Glutamatergic neuron (in vitro differentiated cells): Measurements from ENCODE around the gene BEX4. TPM values are rescaled to one million over a fixed set of nuclear protein-coding genes. Genes with fewer than 3 reads are reported as not detected.
"Not testable (repeated sequence)": the region's sequence is repeated elsewhere in the genome, so short reads cannot be mapped to it uniquely, and the experiment has no call there.

Experiments used
- DNase-seq: peaks from one replicate; pipeline ENCODE4 v3.0.0; 2022
- H3K27ac Mint-ChIP-seq: one replicate; pipeline ENCODE4 v1.8.0; 2020; ENCODE audit warnings: mild to moderate bottlenecking, mixed read lengths, inconsistent platforms; ENCODE audit not compliant: unreplicated experiment
- H3K27me3 Mint-ChIP-seq: one replicate; pipeline ENCODE4 v1.8.0; 2020; ENCODE audit warnings: mild to moderate bottlenecking, moderate library complexity, mixed read lengths, inconsistent platforms; ENCODE audit not compliant: unreplicated experiment
- H3K36me3 Mint-ChIP-seq: one replicate; pipeline ENCODE4 v1.8.0; 2020; ENCODE audit warnings: mild to moderate bottlenecking, mixed read lengths, inconsistent platforms; ENCODE audit not compliant: unreplicated experiment
- H3K4me1 Mint-ChIP-seq: one replicate; pipeline ENCODE4 v1.8.0; 2020; ENCODE audit warnings: mild to moderate bottlenecking, low read depth, mixed read lengths, inconsistent platforms; ENCODE audit not compliant: unreplicated experiment
- H3K4me3 Mint-ChIP-seq: one replicate; pipeline ENCODE4 v1.8.0; 2020; ENCODE audit warnings: mild to moderate bottlenecking, mixed read lengths, inconsistent platforms; ENCODE audit not compliant: unreplicated experiment
- H3K9me3 Mint-ChIP-seq: one replicate; pipeline ENCODE4 v1.8.0; 2020; ENCODE audit warnings: mild to moderate bottlenecking, moderate library complexity, mixed read lengths, inconsistent platforms; ENCODE audit not compliant: unreplicated experiment
- total RNA-seq: library from RNA; stranded (reverse); fragmentation: NEBNext Ultra II Directional; extraction: Animal tissue kit (Norgen Biotek cat#: 25700); gene quantifications from one replicate; pipeline ENCODE4 v1.2.1, GENCODE V29; 2021; ENCODE audit not compliant: unreplicated experiment
- TF ChIP-seq, protein P1 (sequence below): fragments of 200-600 bp; sonication (generic); IDR thresholded peaks from one replicate; pipeline ENCODE4 v1.5.0; 2021; ENCODE audit not compliant: partially characterized antibody, unreplicated experiment

Gene BEX4
- total RNA-seq, 1 donor from 2014 or later: 82.5 TPM

DNA sequence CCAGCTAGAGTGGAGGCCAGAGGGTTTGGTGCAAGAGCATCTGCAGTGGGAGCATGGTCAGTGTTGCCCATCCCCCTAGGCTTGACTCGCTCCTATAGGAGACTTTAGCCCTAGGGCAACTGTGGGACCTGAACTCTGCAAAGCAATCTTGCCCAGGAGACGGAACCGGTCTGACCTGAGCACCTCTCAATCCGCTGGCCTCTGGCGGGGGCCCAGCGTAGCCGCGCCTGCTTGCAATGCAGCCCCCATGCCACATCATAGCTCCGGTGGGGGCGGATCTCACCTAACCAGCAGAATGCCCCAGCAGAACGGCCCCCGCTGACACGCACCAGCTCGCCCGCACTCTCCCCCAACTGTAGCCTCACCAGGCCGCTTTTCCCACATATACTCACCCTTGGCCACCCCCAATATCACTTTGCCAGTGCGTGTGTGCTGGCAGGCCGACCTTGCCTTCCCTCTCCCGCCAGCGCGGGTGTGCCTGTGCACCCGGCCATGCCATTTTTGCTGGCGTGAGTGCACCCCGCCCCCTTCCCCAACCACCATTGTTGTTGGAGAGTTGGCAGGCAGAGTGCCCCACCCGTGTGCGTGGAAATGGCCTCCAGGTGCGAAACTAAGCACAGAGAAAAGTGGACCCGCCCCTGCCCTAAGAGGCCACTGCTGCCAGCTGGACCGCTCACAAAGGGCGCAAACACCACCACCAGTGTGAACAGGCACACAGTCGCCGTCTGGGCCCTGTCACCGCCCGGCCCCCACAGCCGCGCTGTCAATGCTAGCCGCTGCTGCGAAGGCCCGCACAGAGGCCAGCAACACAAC, 5.8 kb downstream of the BEX4 start:
- Mint-ChIP-seq H3K27ac (no peak overlapping the region), H3K4me1 (peaks cover 3% of the 10 kb centered on the region), H3K9me3 (peaks cover 3% of the 10 kb centered on the region), H3K36me3 (no peaks in the 10 kb centered on the region), H3K4me3 (peak overlapping the region; percentile 70), H3K27me3 (no peaks in the 10 kb centered on the region)
- DNase-seq: peak; percentile 62
- TF ChIP-seq, protein P1, sequence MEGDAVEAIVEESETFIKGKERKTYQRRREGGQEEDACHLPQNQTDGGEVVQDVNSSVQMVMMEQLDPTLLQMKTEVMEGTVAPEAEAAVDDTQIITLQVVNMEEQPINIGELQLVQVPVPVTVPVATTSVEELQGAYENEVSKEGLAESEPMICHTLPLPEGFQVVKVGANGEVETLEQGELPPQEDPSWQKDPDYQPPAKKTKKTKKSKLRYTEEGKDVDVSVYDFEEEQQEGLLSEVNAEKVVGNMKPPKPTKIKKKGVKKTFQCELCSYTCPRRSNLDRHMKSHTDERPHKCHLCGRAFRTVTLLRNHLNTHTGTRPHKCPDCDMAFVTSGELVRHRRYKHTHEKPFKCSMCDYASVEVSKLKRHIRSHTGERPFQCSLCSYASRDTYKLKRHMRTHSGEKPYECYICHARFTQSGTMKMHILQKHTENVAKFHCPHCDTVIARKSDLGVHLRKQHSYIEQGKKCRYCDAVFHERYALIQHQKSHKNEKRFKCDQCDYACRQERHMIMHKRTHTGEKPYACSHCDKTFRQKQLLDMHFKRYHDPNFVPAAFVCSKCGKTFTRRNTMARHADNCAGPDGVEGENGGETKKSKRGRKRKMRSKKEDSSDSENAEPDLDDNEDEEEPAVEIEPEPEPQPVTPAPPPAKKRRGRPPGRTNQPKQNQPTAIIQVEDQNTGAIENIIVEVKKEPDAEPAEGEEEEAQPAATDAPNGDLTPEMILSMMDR: no peak

DNA sequence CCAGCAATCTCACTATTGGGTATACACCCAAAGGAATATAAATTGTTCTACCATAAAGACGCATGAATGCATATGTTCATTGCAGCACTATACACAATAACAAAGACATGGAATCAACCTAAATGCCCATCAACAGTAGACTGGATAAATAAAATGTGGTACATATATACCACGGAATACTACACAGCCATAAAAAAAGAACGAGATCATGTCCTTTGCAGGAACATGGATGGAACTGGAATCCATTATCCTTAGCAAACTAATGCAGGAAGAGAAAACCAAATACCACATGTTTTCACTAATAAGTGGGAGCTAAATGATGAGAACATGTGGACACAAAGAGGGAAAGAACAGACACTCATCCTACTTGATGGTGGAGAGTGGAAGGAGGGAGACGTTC, 11.0 kb downstream of the BEX4 start:
- not testable (repeated sequence) for H3K27me3 Mint-ChIP-seq, H3K27ac Mint-ChIP-seq, H3K9me3 Mint-ChIP-seq, H3K4me1 Mint-ChIP-seq, H3K36me3 Mint-ChIP-seq, H3K4me3 Mint-ChIP-seq, DNase-seq

DNA sequence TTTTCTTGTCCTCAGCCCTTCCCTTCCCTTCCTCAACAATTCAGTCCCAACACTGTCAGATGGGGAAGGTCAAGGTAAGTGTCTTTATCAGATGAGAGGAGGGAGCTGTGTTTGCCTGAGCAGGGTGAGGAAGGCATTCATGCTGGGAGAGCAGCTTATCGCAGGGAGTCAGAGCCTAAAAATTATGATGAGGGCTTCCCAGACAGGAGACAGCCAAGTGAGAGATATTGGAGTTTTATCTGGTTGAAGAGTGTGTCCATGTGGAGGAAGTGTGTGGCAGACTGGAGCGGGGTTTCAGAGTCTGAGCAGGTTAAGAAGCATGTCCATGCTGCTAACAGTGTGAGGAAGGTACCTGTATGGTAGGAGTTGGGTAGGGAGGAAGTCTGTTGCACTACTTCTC, 18.4 kb downstream of the BEX4 start:
- no peaks in the 10 kb centered on the region for H3K4me1 Mint-ChIP-seq
- TF ChIP-seq, protein P1: no peak
- DNase-seq: no peak
- H3K4me3 Mint-ChIP-seq: peak overlapping the region; percentile 9
- no peaks in the 10 kb centered on the region for H3K27me3 Mint-ChIP-seq
- no peak overlapping the region for H3K27ac Mint-ChIP-seq
- no peaks in the 10 kb centered on the region for H3K36me3 Mint-ChIP-seq
- H3K9me3 Mint-ChIP-seq: no peaks in the 10 kb centered on the region

DNA sequence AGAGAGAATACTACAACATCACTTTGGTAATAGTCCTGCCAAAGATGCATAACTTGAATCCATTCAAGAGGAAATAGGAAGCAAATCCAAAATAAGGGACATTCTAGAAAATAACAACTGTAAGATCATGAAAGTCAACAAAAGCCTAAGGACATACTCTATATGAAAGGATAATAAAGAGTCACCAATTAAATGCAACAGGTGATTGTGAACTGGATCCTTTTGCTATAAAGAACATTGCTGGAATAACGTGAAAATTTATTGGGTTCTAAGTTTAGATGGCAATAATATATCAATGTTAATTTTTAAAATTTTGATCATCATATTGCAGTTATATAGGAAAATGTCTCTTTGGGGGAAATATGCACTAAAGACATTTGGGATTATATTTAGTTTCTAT, 20.0 kb downstream of the BEX4 start:
- no peaks in the 10 kb centered on the region for H3K4me1 Mint-ChIP-seq
- no peaks in the 10 kb centered on the region for H3K9me3 Mint-ChIP-seq
- TF ChIP-seq, protein P1: no peak
- H3K4me3 Mint-ChIP-seq: no peak overlapping the region
- H3K27me3 Mint-ChIP-seq: no peaks in the 10 kb centered on the region
- no peak for DNase-seq
- no peaks in the 10 kb centered on the region for H3K36me3 Mint-ChIP-seq
- H3K27ac Mint-ChIP-seq: no peak overlapping the region

DNA sequence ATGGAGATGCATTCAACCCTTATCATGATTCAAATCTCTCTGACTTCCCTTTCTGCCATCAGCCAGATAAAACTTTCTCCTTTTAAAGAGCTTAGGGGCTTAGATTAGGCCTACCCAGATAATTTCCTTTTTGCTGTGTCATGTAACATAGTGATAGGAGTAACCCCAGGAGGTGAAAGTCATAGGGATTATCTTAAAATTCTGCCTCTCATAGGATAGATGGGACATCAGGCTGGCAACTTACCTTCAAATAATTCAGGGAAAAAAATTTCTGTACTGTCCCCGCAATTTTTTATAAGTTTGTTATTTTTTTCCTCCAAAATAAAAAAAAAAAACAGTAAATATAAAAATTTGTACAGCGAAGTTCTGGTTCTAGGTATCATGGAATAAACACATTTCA, 20.7 kb downstream of the BEX4 start:
- not testable (repeated sequence) for H3K27ac Mint-ChIP-seq, H3K4me1 Mint-ChIP-seq, DNase-seq, H3K4me3 Mint-ChIP-seq, H3K36me3 Mint-ChIP-seq, H3K27me3 Mint-ChIP-seq, H3K9me3 Mint-ChIP-seq

DNA sequence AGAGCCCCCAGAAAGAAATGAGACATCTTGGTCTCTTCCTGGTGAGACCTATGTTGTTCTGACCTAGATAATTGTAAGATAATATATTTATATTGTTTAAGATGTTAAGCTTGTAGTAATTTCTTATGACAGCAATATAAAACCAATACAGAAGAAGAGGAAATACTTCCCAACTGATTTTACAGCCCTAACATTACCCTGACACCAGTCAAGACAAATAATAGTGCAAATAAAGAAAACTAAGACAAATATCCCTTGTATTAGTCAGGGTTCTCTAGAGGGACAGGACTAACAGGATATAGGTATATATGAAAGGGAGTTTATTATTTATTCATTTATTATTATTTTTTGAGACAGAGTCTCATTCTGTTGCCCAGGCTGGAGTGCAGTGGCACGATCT, 21.4 kb downstream of the BEX4 start:
- Mint-ChIP-seq H3K4me1 (no peaks in the 10 kb centered on the region), H3K9me3 (no peaks in the 10 kb centered on the region), H3K4me3 (no peak overlapping the region), H3K36me3 (no peaks in the 10 kb centered on the region), H3K27me3 (no peaks in the 10 kb centered on the region), H3K27ac (no peak overlapping the region)
- DNase-seq: no peak
- TF ChIP-seq, protein P1: no peak
